Prostate gland (tissue), 2 donors: ENCODE data around the gene COL4A2. TPM values are rescaled to one million over a fixed set of nuclear protein-coding genes. Genes with fewer than 3 reads are reported as not detected.
A peak's percentile ranks its signal among the peaks of the same experiment; 100 is the strongest.

Source experiments
- DNase-seq: peaks from one replicate; pipeline ENCODE4 v3.0.0-alpha.2; 2019; ENCODE audit warnings: low spot score
- H3K27ac ChIP-seq, 2 donors: fragments of 200-600 bp; sonication (generic); 2 replicates each; pipeline ENCODE4 v1.5.1; 2017 to 2019
- H3K27me3 ChIP-seq: fragments of 200-600 bp; sonication (generic); replicated peaks from 2 replicates; pipeline ENCODE4 v1.5.1; 2019; ENCODE audit not compliant: insufficient read depth
- H3K36me3 ChIP-seq, 2 donors: fragments of 200-600 bp; sonication (generic); 1 replicate in 1 of 2; 2 replicates in 1 of 2; pipeline versions ENCODE4 v1.5.1 to v1.8.1; 2017 to 2019
- H3K4me1 ChIP-seq: fragments of 200-600 bp; sonication (generic); replicated peaks from 2 replicates; pipeline ENCODE4 v1.5.1; 2019
- H3K4me3 ChIP-seq, 2 donors: fragments of 200-600 bp; sonication (generic); 2 replicates each; pipeline ENCODE4 v1.5.1; 2017 to 2019
- H3K9me3 ChIP-seq: fragments of 200-600 bp; sonication (generic); 2 replicates; pipeline ENCODE4 v1.5.1; 2017
- CTCF ChIP-seq, 4 experiments: fragments of 200-600 bp in 2 of 4; fragments of 450-650 bp in 2 of 4; sonication (generic) in 2 of 4; IDR thresholded peaks; 1 replicate in 3 of 4; 2 replicates in 1 of 4; pipeline ENCODE4 v1.5.1; 2016 to 2019; ENCODE audit warnings: antibody characterized with exemption in 4 of 4, mild to moderate bottlenecking in 2 of 4, moderate library complexity in 2 of 4
- POLR2A ChIP-seq: fragments of 450-650 bp; IDR thresholded peaks from one replicate; pipeline ENCODE4 v1.6.1; 2016; ENCODE audit warnings: antibody characterized with exemption, mild to moderate bottlenecking
- POLR2AphosphoS5 ChIP-seq: sonication (generic); formaldehyde crosslinking; IDR thresholded peaks from one replicate; pipeline ENCODE4 v1.6.1; 2017; ENCODE audit warnings: antibody characterized with exemption
- WGBS: methylation state at CpG from one replicate; pipeline ENCODE4 v1.1.5; 2018; 5-methylcytosine and 5-hydroxymethylcytosine counted together
- intact Hi-C: fragments of 100-400 bp; cut with DNase I; formaldehyde crosslinking; loops from one replicate; pipeline ENCODE4 v1.14.2; 2022
- total RNA-seq, 2 donors: library from RNA; depleted of rRNA; stranded (reverse); fragments of >200 nt; gene quantifications; one replicate each; pipeline ENCODE4 v1.1.0, GENCODE V29; 2016

Gene COL4A2
- total RNA-seq, 2 donors from 2014 or later, result 82.8 to 193 TPM

GRCh38 chr13:110414931-110415330 is 107.8 kb downstream of the COL4A2 start:
- TF ChIP-seq POLR2A (no peak), CTCF (IDR thresholded peaks at IDR 0.05) (no peak), POLR2AphosphoS5 (no peak)
- Histone ChIP-seq H3K4me1 (no peaks in the 10 kb centered on the region), H3K27ac (peak overlapping the region in 1 of 2 donors; percentile 75), H3K36me3 (no peaks in the 10 kb centered on the region), H3K27me3 (no peaks in the 10 kb centered on the region), H3K9me3 (no peaks in the 10 kb centered on the region), H3K4me3 (no peak overlapping the region)
- 87% methylated on average over 2 of the region's 2 CpGs for WGBS
- no peak for DNase-seq
- intact Hi-C loops, result loop anchor here (5.0 kb wide), 4 partner anchors 73 to 183 kb away; partner anchors contain the start of genes COL4A1 and COL4A2

GRCh38 chr13:110415669-110416068 is 108.6 kb downstream of the COL4A2 start:
- Histone ChIP-seq H3K27ac (peak overlapping the region; percentile 66 to 69), H3K4me1 (no peaks in the 10 kb centered on the region), H3K9me3 (no peaks in the 10 kb centered on the region), H3K36me3 (no peaks in the 10 kb centered on the region), H3K27me3 (no peaks in the 10 kb centered on the region), H3K4me3 (no peak overlapping the region)
- WGBS, result 88% methylated on average over 8 of the region's 8 CpGs
- no peak for DNase-seq
- intact Hi-C loops, result no loop called here
- TF ChIP-seq CTCF (IDR thresholded peaks at IDR 0.05) (no peak), POLR2AphosphoS5 (no peak), POLR2A (no peak)

- WGBS, result 75% methylated on average over 7 of the region's 7 CpGs
- H3K27me3 ChIP-seq, result no peaks in the 10 kb centered on the region
- H3K4me3 ChIP-seq, result no peak overlapping the region
- peak overlapping the region; percentile 66 to 69 for H3K27ac ChIP-seq
- intact Hi-C loops, result no loop called here
- no peak for DNase-seq
- H3K9me3 ChIP-seq, result no peaks in the 10 kb centered on the region
- no peaks in the 10 kb centered on the region for H3K36me3 ChIP-seq
- TF ChIP-seq POLR2AphosphoS5 (no peak), POLR2A (no peak), CTCF (IDR thresholded peaks at IDR 0.05) (no peak)
- H3K4me1 ChIP-seq, result no peaks in the 10 kb centered on the region
These were observed 109.3 kb downstream of the COL4A2 start for GRCh38 chr13:110416131-110417025.

GRCh38 chr13:110418944-110419343 is 111.9 kb downstream of the COL4A2 start:
- intact Hi-C loops, result no loop called here
- TF ChIP-seq CTCF (IDR thresholded peaks at IDR 0.05) (no peak), POLR2AphosphoS5 (no peak), POLR2A (no peak)
- Histone ChIP-seq H3K9me3 (no peaks in the 10 kb centered on the region), H3K4me3 (no peak overlapping the region), H3K4me1 (no peaks in the 10 kb centered on the region), H3K27me3 (no peaks in the 10 kb centered on the region), H3K27ac (no peak overlapping the region), H3K36me3 (no peaks in the 10 kb centered on the region)
- WGBS, result 87% methylated on average over 9 of the region's 9 CpGs
- DNase-seq, result no peak

GRCh38 chr13:110419381-110419791 is 112.3 kb downstream of the COL4A2 start:
- WGBS, result 73% methylated on average over 14 of the region's 14 CpGs
- no peak overlapping the region for H3K4me3 ChIP-seq
- DNase-seq, result no peak
- no peaks in the 10 kb centered on the region for H3K4me1 ChIP-seq
- H3K36me3 ChIP-seq, result no peaks in the 10 kb centered on the region
- intact Hi-C loops, result no loop called here
- TF ChIP-seq POLR2AphosphoS5 (no peak), CTCF (IDR thresholded peaks at IDR 0.05) (no peak), POLR2A (no peak)
- H3K27ac ChIP-seq, result no peak overlapping the region
- H3K27me3 ChIP-seq, result no peaks in the 10 kb centered on the region
- H3K9me3 ChIP-seq, result no peaks in the 10 kb centered on the region
